CD4-positive, alpha-beta T cell treated with Interleukin-21 for 1 hour (primary cell): Measurements from ENCODE around the gene TFR2.

Experiments used
- DNase-seq: peaks from one replicate; pipeline ENCODE4 v3.0.0-alpha.2; 2020

Gene TFR2

GRCh38 chr7:100641463-100641859 is at the start of gene TFR2:
Gene TFR2 (minus strand): TSS chr7:100641552. CDS start chr7:100641509, 43 bp downstream.
- DNase-seq: no peak

- DNase-seq: no peak
Measured at GRCh38 chr7:100689230-100690135, 48.1 kb upstream of the TFR2 start.

DNA sequence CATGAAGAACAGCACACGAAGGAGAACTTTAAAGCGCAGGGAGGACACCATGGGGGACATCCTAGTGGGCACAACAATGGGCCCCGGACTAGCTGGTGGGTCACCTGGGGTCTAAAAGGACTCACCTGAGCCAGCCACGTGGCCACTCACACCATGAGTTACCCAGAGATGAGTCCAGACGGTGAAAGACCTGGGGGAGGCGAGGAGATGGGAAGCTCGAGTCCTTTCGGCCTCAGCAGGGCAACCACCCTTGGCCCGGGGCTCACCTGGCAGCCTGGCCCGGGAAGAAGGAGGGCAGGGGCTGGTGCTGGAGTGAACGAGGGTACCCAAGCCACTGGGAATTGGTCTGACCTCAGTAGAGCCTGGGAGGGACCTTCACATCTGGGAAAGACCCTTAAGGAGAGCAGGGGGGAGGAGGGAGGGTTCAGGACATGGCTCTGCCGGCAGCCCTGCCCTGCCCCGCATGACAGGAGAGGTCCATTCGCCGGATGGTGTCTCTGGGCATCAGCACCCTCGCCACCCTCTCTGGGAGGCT is 47.0 kb upstream of the TFR2 start:
- no peak for DNase-seq

DNA sequence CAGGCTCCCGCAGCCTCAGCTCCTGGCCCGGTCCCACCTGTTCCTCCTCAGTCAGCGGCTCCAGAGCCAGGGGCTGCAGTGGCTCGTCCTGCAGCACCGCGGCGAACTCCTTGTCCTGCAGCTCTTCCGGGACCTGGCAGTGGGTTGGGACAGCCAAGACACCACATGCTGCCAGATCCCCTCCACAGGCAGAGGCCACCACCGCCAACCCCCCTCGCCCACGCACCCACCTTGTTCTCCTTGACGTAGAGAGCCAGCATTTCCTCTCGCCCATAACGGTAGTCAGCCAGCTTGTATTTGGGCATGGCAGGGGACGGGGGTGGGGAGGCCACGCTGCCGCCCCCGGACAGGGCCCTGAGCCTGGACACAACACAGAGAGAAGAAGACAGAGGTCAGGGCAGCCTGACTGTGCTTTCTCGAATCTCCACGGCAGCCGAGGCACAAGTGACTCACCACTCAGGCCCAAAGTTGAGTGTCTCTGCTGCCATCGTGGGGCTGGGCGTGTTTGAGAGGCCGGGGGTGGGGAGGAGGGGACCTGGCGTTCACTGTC is 46.5 kb upstream of the TFR2 start:
- DNase-seq: no peak

DNA sequence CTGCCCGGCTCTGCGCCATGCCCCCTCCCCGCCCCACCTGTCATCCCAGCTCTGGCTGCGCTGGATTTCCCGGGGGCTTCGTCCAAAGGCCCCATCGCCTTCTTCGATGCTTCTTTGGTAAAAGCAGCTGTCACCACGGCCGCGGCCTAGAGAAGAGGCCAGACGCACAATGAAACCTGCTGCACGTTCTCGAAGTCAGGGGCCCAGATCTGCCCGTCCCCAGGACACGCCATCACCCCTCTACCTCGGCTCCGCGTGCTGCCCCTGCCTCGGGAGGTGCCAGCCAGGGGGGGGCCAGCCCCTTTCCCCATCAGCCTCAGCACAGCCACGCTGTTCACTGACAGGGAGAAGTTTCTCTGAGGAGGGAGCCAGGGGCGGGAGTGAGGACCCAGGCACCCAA is 45.9 kb upstream of the TFR2 start:
- no peak for DNase-seq

GRCh38 chr7:100686822-100687211 is 45.5 kb upstream of the TFR2 start:
- DNase-seq: no peak

DNA sequence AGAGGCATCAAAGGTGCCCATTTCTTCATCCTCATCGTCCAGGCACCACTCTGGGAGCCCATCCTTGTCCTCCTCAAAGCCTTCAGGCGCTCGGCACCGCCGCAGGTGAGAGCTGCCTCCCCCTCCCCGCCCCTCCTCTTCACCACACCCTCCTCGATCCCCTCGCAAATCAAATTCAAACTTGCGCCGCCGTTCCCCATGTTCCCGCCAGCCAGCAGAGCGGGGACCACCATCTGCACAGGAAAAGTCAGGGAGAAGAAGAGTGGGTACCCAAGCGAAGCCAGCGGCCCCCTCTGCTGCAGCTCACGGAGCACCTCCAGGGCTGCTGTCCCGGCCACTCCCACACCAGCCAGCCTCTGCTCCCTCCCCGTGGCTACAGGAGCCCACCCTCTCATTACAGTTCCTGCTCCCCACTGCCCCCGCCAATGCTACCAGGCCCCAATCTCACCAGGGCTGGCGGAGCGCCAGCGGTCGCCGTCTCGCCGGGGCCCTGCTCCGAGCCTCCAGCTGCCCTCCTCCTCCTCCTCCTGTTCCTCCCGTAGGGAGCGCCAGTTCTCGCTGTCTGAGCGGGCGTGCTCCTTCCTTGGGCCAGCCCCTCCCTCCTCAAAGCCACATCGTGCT is 45.0 kb upstream of the TFR2 start:
- DNase-seq: no peak

DNA sequence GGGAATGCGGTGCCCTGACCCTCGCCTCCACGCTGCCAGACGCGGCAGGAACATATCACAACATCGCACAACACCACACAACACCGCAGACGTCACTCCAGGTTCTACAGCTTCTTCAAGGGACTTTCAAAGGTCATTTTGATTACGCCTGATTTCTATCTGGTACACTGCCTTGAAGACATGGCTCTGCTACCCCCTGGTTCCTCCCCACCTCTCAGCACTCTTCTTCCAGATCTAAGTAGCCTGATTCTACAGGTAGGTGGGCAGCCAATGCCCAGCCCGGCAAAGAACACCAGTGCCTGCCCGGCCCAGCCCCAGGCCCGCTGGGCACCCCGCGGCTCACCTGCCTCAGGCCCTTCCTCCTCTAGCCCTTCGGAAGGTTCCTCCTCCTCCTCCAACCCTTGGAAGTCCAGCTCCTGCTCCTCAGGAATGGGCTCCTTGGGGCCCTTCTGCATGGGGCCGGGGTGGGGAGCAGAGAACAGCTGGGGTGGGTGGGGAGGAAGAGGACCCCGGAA is 44.3 kb upstream of the TFR2 start:
- DNase-seq: no peak

DNA sequence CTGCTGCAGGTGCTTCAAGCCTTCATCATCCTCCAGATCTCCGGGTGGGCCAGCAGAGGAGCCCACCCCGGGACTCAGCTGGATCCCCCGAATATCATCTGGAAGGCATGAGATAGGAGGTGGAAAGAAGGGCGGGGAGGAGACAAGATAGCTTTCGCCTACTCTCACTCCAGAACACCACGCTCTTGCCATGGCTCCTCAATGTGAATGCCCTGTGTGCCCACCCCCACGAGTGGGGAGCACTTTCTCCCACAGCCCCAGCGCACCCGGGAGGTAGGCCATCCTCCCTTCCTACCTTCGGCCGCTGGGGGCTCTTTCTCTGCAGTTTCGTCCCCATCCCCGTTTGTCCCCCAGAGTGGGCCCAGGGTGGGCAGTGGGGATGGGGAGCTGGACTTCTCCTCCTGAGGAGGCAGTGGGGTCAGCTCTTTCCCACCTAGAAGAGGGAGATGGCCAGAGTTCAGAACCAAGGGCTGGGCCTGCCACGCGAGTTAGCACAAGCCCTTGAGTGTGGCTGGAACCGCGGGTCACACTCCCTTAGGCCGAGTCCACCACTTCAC is 43.8 kb upstream of the TFR2 start:
- no peak for DNase-seq

- DNase-seq: no peak
Measured at GRCh38 chr7:100684534-100685042, 43.2 kb upstream of the TFR2 start.

DNA sequence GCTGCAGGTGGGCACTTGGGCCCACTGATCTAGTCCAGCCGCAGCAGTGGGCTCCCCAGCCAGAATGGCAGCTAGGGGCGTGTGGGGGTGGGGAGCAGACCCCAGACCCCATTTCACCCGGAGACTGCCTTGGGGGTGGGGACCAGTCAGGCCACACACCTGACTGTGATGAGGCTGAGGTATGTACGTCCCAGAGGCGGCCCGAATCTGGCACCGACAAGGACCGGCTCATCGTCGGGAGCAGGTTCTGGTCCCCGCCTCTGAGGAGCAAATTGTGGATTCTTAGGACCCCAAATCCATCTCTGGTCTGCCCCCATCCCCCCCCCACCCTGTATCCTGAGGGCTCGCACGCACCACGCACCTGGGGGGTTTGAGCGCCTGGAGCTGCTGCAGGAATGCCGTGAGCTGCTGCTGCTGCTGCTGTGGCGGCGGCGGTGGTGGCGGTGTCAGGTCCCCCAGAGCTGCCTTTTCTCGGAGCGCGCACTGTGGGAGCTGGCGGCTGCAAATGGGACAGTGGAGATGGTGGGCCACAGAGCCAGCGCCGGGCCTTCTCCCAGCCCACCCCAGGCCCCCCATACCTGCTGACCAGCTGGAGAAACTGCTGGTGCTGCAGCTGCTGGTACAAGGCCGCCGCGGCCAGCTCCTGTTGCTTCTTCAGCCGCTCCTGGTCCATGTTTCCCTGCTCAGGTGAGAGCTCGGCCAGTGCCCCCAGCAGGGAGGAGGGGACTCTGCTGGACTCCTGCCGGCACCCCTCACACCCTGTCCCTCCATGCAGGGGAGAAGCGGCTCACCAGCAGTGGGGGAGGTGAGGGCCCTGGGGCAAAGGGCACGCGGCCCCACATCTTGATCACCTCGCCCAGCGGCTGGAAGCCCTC is 42.5 kb upstream of the TFR2 start:
- no peak for DNase-seq

GRCh38 chr7:100682991-100683658 is 41.8 kb upstream of the TFR2 start:
- no peak for DNase-seq

DNA sequence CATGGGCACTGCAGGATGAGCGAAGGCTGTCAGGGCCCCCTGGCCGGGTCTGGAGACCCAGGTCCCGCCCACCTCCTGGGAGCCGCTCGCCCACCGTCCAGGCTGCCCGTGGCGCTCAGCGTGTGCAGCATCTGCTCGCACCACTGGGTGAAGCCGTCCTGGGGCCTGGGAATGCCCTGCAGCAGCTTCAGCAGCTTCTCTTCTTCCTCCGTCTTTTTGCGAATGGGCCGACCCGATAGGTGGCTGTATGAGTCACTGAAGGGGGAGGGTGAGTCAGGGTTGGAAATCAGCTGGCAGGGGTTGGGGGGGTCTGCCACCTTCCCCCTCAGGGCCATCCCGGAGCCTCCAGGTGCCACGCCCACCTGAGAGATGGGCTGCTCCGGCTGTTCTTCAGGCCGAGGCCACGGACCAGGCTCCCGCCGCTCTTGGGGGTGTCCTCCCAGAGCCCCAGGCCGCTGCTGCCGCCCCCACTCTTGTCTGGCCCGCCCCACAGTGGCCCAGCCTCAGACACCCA is 40.9 kb upstream of the TFR2 start:
- DNase-seq: no peak

GRCh38 chr7:100681491-100682227 is 40.3 kb upstream of the TFR2 start:
- no peak for DNase-seq

DNA sequence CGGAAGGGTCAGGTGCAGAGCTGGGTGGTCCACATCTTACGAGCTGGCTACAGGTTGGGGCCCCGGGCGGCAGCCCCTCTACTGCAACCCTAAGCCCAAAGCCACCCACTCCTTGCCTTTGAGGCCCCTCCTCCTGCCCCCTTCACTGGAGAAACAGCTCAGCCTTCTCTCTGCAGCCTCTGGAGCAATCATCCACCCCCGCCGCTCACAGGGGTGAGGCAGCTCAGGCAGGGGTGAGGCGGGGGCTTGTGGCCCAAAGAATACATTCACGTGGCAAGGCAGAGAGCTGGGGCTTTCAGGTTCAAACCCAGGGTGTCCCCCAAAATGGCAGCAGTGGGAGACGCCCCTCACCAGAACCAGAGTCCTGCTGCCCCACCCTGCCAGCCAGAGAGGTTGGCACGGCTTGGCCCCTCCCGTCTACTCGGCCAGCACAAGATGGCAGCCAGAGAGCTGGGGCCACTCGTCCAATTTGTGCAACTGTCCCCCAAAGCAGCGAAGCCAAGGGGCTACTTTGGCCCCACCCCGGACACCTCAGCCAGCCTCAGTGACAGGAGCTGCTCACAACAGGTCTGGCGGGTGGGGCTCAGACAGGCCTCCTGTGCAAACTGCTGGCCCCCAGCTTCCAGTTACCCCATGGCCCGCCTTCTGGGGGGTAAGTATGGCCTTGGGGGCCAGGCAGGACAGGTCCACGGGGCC is 39.4 kb upstream of the TFR2 start:
- no peak for DNase-seq

DNA sequence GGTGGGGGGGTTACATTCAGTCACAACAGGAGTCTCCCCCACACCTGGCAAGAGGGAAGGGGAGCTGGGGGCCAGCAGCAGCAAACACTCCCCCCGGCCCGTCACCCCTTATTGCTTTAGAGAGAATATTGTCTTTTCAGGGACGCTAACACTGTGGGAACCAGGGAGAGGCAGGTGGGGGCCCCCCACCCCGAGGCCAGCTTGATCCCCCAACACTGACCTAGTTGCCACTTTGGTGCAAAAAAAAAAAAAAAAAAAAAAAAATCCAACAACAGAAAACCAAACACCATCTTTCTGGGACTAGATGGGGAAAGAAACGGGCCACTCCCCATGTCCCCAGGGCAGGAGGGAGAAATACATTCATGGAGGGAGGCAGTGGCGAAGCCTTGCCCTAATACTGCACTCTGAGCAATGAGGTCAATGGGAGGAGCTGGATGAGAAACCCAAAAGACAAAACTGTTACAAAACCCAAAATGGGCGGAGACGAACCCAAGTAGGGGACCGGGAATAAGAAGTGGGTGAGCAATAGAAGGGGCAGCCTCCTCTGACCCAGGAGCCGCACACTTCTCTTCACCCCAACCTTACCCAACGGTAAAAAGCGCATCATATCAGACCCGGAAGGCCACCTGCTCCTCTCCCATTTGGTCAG is 38.7 kb upstream of the TFR2 start:
- no peak for DNase-seq

DNA sequence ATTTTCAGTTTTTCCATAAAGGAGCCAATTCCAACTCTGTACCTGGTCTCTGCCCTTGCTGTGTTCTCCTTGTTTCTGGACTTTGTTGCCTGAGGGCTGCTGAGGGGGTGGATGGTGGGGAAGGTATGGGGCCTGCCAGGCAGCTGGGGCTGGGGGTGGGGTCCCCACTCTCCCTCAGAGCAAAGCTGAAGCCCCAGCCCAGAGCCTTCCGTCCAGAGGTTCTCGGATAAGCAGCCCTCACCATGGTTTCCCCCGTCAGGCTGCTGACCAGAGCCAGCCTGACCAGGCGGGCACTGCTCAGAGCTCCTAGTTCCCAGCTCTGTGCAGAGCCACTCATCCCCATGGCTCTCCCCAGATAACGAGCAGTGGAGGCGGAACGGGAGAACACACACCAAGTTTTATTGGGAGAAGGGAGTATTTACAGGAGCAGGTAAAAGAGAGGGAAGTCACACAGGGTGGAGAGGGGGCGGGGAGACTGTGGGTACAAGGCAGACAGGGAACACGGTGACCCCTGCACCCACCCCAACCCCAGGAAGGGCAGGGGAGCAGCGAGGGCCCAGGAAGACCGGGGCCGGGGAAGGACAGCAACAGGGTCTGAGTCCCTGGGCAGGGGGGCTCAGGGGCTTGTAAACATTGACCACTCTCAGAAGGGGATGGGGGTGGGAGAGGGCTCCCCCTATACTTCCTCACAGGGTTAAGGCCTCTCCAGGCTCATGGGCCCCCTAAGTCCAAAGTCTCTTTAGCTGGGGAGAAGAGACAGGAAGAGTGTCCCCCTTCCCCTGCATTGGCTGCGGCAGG is 38.0 kb upstream of the TFR2 start:
- DNase-seq: no peak

DNA sequence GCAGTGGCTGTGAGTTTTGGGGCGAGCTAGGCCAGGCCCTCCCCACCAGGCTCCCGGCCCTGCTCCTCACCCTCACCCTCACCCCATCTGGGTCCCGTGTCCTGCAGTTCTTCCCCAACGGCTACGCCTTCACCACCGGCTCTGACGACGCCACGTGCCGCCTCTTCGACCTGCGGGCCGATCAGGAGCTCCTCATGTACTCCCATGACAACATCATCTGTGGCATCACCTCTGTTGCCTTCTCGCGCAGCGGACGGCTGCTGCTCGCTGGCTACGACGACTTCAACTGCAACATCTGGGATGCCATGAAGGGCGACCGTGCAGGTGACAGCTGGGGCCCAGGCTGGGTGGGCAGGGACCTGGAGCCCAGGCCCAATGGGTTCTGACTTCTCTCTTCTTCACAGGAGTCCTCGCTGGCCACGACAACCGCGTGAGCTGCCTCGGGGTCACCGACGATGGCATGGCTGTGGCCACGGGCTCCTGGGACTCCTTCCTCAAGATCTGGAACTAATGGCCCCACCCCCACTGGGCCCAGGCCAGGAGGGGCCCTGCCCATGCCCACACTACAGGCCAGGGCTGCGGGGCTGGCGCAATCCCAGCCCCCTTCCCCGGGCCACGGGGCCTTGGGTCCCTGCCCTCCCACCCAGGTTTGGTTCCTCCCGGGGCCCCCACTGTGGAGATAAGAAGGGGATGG is 37.1 kb upstream of the TFR2 start:
- DNase-seq: no peak
